GM19324 (cell line): Measurements from ENCODE around the gene SLC25A12.
"Not testable (repeated sequence)": the region's sequence is repeated elsewhere in the genome, so short reads cannot be mapped to it uniquely, and the experiment has no call there.

Source experiments
- ATAC-seq: cut with Tn5 transposase; IDR thresholded peaks from one replicate; pipeline ENCODE4 v1.9.1; 2021; ENCODE audit warnings: mild to moderate bottlenecking, moderate library complexity; ENCODE audit not compliant: unreplicated experiment, low FRiP score

The SLC25A12 gene

GRCh38 chr2:171835386-171835785 lies 58.7 kb downstream of the SLC25A12 start:
- no peak for ATAC-seq

GRCh38 chr2:171834286-171834685 lies 59.8 kb downstream of the SLC25A12 start:
- ATAC-seq = no peak

DNA sequence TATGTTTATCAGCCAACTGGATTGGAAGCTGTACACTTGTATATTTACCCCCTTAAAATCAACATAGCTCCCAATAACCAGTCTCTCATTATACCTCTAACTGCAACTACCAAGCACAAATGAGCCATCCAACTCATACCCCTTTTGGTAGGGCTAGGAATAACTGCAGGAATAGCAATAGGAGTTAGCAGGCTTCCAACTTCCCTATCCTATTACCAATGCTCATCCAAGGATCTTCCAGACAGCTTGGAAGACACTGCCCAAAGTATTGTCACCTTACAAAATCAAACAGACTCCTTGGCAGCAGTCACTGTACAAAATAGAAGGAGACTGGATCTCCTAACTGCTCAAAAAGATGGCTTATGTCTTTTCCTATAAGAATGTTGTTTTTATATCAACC lies 61.6 kb downstream of the SLC25A12 start:
- no peak for ATAC-seq

- no peak for ATAC-seq
These were observed 64.0 kb downstream of the SLC25A12 start for GRCh38 chr2:171830039-171830438.

GRCh38 chr2:171824086-171824485 lies 70.0 kb downstream of the SLC25A12 start:
- no peak for ATAC-seq

GRCh38 chr2:171822525-171823322 lies 71.3 kb downstream of the SLC25A12 start:
- no peak for ATAC-seq

GRCh38 chr2:171819453-171819852 lies 74.6 kb downstream of the SLC25A12 start:
- no peak for ATAC-seq

DNA sequence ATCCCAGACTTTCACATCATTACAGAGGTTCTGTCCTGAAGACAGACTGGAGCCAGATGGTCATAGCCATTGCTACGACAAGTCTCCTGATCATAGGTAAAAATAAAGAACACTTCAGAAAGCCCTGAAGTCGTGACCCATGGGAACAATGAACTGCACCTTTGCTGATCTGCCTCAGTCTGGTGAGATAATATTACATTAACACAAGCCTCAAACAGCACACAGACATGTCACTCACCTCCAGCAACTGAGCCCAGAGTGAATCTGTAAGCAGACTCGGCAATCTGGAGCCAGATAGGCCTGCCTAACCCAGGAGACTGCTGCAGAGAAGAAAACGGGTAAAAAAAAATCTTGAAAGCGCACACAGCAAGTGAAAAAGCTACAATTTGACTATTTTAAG lies 79.2 kb downstream of the SLC25A12 start:
- no peak for ATAC-seq

GRCh38 chr2:171814174-171814573 lies 79.9 kb downstream of the SLC25A12 start:
- ATAC-seq = no peak

DNA sequence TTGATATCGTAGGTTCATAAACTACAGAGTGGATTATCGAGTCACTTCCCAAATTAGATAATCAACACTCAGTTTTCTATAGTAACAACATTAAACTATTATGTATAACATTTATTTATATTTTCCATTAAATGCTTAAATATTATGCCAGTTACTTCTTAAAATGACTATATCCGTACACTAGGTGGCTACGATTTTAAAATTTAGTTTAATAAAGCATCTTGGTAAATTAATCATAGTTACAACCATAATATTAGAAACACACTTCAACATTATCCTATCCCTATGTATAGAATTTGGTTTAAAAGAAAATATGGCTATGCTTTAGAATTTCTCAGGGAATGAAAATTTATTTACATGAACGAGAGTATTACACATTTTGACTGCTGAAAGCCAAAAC lies 80.3 kb downstream of the SLC25A12 start:
- no peak for ATAC-seq

GRCh38 chr2:171813126-171813525 lies 80.9 kb downstream of the SLC25A12 start:
- ATAC-seq = no peak

GRCh38 chr2:171811245-171811628 lies 82.8 kb downstream of the SLC25A12 start:
- ATAC-seq = no peak

- ATAC-seq = no peak
These were observed 83.4 kb downstream of the SLC25A12 start for GRCh38 chr2:171810422-171811244.

DNA sequence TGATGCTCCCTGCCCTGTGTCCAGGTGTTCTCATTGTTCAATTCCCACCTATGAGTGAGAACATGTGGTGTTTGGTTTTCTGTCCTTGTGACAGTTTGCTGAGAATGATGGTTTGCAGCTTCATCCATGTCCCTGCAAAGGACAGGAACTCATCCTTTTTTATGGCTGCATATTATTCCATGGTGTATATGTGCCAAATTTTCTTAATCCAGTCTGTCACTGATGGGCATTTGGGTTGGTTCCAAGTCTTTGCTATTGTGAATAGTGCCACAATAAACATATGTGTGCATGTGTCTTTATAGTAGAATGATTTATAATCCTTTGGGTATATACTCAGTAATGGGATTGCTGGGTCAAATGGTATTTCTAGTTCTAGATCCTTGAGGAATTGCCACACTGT lies 85.2 kb downstream of the SLC25A12 start:
- ATAC-seq = not testable (repeated sequence)

DNA sequence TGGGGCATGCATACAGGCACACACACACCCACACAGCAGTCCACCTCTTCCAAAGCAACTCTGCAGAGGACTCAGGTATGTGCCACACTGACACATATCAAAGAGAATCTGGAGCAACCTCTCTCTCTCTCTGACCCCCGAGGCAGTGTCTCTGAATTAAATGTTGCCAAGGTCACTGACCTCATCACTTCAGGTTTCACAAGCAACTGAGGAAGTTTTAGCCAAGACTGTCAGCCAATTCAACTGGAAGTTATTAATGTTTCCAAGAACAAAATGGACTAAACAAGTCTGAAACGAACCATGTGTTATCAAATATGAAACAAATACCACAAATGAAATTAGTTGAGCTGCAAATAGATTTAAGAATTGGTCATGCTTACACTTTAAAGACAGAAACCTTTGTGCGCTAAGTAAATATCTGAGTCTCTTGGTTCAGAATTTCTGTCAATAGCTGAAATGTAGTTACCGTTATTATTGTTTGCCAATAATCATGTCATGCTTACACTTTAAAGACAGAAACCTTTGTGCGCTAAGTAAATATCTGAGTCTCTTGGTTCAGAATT lies 86.1 kb downstream of the SLC25A12 start:
- no peak for ATAC-seq

DNA sequence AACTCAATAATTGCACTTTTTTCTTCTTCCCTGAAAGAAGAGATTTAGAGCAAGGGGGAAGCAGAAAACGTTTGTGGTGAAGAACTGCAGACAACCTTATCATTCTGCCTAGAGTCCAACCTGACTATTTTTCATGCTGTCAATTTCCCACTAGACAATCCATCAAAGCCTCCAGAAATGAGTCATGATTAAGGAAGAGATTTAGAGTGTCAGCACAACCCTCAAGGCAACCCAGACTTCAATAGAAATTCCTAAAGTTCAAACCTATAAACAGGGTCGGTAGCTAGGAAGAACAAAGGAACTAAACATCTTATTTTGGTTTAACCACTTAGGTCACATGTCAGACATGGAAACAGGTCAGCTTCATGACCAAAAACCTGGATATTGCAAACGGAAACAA lies 86.9 kb downstream of the SLC25A12 start:
- ATAC-seq = no peak

DNA sequence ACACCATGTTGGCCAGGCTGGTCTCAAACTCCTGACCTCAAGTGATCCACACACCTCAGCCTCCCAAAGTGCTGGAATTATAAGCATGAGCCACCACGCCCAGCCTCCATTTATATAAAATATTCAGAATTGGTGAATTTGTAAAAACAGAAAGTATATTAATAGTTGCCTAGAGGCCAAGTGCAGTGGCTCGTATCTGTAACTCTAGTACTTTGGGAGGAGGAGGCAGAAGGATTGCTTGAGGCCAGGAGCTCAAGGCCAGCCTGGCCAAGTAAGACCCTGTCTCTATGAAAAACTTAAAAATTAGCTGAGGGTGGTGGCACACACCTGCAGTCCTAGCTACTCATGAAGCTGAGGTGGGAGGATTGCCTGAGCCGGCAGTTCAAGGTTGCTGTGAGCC lies 89.6 kb downstream of the SLC25A12 start:
- no peak for ATAC-seq

DNA sequence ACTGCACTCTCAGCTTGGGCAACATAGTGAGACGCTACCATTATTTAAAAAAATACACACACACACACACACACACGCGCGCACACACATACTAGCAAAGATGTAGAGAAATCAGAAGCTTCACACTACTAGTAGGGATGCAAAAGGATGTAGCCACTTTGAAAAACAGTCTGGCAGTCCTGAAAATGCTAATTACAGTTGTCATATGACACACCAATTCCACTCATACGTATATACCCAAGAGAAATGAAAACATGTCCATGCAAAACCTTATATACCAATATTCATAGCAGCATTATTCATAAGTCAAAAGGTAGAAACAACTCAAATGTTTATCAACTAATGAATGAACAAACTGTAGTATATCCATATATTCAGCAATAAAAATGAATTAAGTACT lies 90.3 kb downstream of the SLC25A12 start:
- no peak for ATAC-seq

- ATAC-seq = no peak
These were observed 93.4 kb downstream of the SLC25A12 start for GRCh38 chr2:171800639-171801038.

- ATAC-seq = no peak
These were observed 95.8 kb downstream of the SLC25A12 start for GRCh38 chr2:171798156-171798820.

DNA sequence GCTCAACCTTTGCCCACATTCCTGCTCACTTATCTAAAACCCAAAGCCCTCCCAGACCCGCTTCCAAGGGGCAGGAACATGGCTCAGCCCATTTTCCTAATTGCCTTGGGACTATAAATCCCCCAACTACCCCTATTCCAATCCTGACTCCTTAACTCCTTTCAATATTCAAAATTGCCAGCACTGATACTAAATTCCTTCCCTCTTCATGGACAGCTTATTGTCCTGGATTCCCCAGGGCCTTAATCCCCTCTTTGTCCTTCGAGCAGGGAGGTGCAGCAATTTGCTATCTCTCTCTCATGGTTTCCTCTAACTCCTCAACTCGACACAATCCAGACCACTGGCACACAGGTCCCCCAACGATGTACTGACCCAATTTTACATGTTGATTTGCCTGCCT lies 99.1 kb downstream of the SLC25A12 start:
- no peak for ATAC-seq
